ENCODE measurements around the gene USP30. TPM values are rescaled to one million over a fixed set of nuclear protein-coding genes. Genes with fewer than 3 reads are reported as not detected.

USP30 gene
- total RNA-seq, 1 experiment from 2014 or later, result 7.8 TPM

DNA sequence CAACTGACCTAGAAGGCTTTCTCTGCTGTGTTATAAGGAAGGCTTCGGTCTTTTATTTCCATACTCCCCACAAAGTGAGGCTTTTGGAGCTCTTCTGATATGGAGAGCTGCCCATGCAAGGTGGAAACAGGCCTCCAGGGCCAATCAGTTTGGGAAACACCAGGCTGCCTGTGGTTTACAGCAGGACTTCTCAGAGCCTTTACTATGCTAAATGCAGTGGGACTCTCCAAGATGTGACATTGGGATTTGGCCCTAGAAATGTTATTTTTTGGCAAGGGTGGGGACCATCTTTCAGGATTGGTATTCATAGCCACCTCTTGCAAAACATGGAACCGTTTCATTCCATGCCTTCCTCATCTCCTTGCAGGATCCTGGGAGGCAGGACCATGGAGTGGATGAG lies 67.7 kb downstream of the USP30 start:
- no peak overlapping the region for H2BK120ac ChIP-seq (ENCODE audit: low read depth, low read length, poor library complexity, severe bottlenecking)
- H3K27me3 ChIP-seq (ENCODE audit: insufficient read depth, low read length), result no peaks in the 10 kb centered on the region
- H3K4me1 Mint-ChIP-seq, result peaks cover 13 to 15% of the 10 kb centered on the region in 2 experiments
- H3K27ac Mint-ChIP-seq, result no peak overlapping the region
- H4K91ac ChIP-seq (ENCODE audit: insufficient read length, low read depth, low read length), result no peak overlapping the region
- no peak overlapping the region for H4K5ac ChIP-seq (ENCODE audit: insufficient read length, low read depth, low read length)
- no CpG with 5 or more reads among the region's 2 CpGs for WGBS (ENCODE audit: extremely low coverage, insufficient read length, low lambda C conversion rate)
- no peak overlapping the region for H3K9ac ChIP-seq (ENCODE audit: extremely low read depth, insufficient read length, low read length)
- no peaks in the 10 kb centered on the region for H3K9me3 Mint-ChIP-seq
- no peak overlapping the region for H2BK12ac ChIP-seq (ENCODE audit: insufficient read length, low read depth, low read length)
- H4K8ac ChIP-seq (replicated peaks; ENCODE audit: insufficient read length, low read depth, low read length), result no peak overlapping the region
- no peak overlapping the region for H2AFZ ChIP-seq (ENCODE audit: low read length)
- H3K9me3 ChIP-seq (ENCODE audit: control insufficient read depth, low read depth, low read length), result no peaks in the 10 kb centered on the region
- no peak overlapping the region for H3K23ac ChIP-seq (ENCODE audit: insufficient read length, low read depth, low read length)
- H2AK5ac ChIP-seq (ENCODE audit: insufficient read length, low read length), result no peak overlapping the region
- DNase-seq, result no peak
- peaks cover 4% of the 10 kb centered on the region; the same call in 1 of the 2 replicates for H3K4me1 ChIP-seq (ENCODE audit: insufficient read depth, low read length)
- no peaks in the 10 kb centered on the region for H3K36me3 Mint-ChIP-seq (ENCODE audit: insufficient read depth in 1 of 3, low read depth in 3 of 3)
- H3T11ph ChIP-seq (ENCODE audit: low read length), result no peak overlapping the region
- H3K4me2 ChIP-seq (ENCODE audit: insufficient read depth, insufficient read length, low read length), result no peak overlapping the region
- H3K79me1 ChIP-seq (ENCODE audit: insufficient read depth, low read depth, low read length, poor library complexity, severe bottlenecking), result no peaks in the 10 kb centered on the region
- no peaks in the 10 kb centered on the region for H3K23me2 ChIP-seq (ENCODE audit: insufficient read length, low read depth, low read length, poor library complexity, severe bottlenecking)
- H3K79me2 ChIP-seq (ENCODE audit: insufficient read depth, low read length), result no peaks in the 10 kb centered on the region
- no peak overlapping the region for H3K56ac ChIP-seq (ENCODE audit: insufficient read length, low read depth, low read length)
- H3K4me3 Mint-ChIP-seq, result no peak overlapping the region
- no peak overlapping the region for H3K14ac ChIP-seq (ENCODE audit: insufficient read depth, low read length)
- TF ChIP-seq, protein P1, sequence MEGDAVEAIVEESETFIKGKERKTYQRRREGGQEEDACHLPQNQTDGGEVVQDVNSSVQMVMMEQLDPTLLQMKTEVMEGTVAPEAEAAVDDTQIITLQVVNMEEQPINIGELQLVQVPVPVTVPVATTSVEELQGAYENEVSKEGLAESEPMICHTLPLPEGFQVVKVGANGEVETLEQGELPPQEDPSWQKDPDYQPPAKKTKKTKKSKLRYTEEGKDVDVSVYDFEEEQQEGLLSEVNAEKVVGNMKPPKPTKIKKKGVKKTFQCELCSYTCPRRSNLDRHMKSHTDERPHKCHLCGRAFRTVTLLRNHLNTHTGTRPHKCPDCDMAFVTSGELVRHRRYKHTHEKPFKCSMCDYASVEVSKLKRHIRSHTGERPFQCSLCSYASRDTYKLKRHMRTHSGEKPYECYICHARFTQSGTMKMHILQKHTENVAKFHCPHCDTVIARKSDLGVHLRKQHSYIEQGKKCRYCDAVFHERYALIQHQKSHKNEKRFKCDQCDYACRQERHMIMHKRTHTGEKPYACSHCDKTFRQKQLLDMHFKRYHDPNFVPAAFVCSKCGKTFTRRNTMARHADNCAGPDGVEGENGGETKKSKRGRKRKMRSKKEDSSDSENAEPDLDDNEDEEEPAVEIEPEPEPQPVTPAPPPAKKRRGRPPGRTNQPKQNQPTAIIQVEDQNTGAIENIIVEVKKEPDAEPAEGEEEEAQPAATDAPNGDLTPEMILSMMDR (conservative IDR thresholded peaks at IDR 0.05), result no peak
- H2BK15ac ChIP-seq (ENCODE audit: low read depth, low read length), result no peak overlapping the region
- no peaks in the 10 kb centered on the region for H4K20me1 ChIP-seq (ENCODE audit: control insufficient read depth, insufficient read depth, insufficient read length)
- H3K18ac ChIP-seq (ENCODE audit: insufficient read length, low read depth, low read length), result no peak overlapping the region
- no peak overlapping the region for H3K4ac ChIP-seq (ENCODE audit: low read depth, low read length)
- no peak overlapping the region for H2BK5ac ChIP-seq (ENCODE audit: insufficient read length, low read length)
- no peak overlapping the region for H2BK20ac ChIP-seq (ENCODE audit: low read depth, low read length, poor library complexity, severe bottlenecking)
- H3K27me3 Mint-ChIP-seq (ENCODE audit: low read depth), result no peaks in the 10 kb centered on the region
- no peak overlapping the region for H3K27ac ChIP-seq (ENCODE audit: insufficient read length, low read depth, low read length)
